GM18502 (cell line): Measurements from ENCODE around the gene PIK3R2.

ENCODE experiments used
- ATAC-seq: cut with Tn5 transposase; IDR thresholded peaks from one replicate; pipeline ENCODE4 v1.9.1; 2021; ENCODE audit warnings: mild to moderate bottlenecking; ENCODE audit not compliant: unreplicated experiment, poor library complexity

PIK3R2 gene

GRCh38 chr19:18122860-18123795 lies 29.8 kb upstream of the PIK3R2 start:
- no peak for ATAC-seq

- ATAC-seq, result no peak
Measured at GRCh38 chr19:18123819-18124218, 29.1 kb upstream of the PIK3R2 start.

GRCh38 chr19:18126097-18126496 lies 26.9 kb upstream of the PIK3R2 start:
- no peak for ATAC-seq

- ATAC-seq, result no peak
Measured at GRCh38 chr19:18128044-18128443, 24.9 kb upstream of the PIK3R2 start.

GRCh38 chr19:18128805-18129204 lies 24.2 kb upstream of the PIK3R2 start:
- no peak for ATAC-seq

GRCh38 chr19:18130523-18131242 lies 22.3 kb upstream of the PIK3R2 start:
- no peak for ATAC-seq

GRCh38 chr19:18131841-18132596 lies 20.9 kb upstream of the PIK3R2 start:
- no peak for ATAC-seq

- no peak for ATAC-seq
Measured at GRCh38 chr19:18135712-18136584, 17.0 kb upstream of the PIK3R2 start.

GRCh38 chr19:18137242-18137641 lies 15.7 kb upstream of the PIK3R2 start:
- no peak for ATAC-seq

- ATAC-seq, result no peak
Measured at GRCh38 chr19:18137657-18138339, 15.2 kb upstream of the PIK3R2 start.

GRCh38 chr19:18140473-18140872 lies 12.5 kb upstream of the PIK3R2 start:
- no peak for ATAC-seq

- ATAC-seq, result no peak
Measured at GRCh38 chr19:18141031-18141430, 11.9 kb upstream of the PIK3R2 start.

GRCh38 chr19:18143902-18144301 lies 9.1 kb upstream of the PIK3R2 start:
- no peak for ATAC-seq

GRCh38 chr19:18144361-18144760 lies 8.6 kb upstream of the PIK3R2 start:
- ATAC-seq, result no peak

- ATAC-seq, result no peak
Measured at GRCh38 chr19:18144906-18145305, 8.1 kb upstream of the PIK3R2 start.

GRCh38 chr19:18145391-18145999 lies 7.5 kb upstream of the PIK3R2 start:
- ATAC-seq, result no peak

- no peak for ATAC-seq
Measured at GRCh38 chr19:18147396-18147795, 5.6 kb upstream of the PIK3R2 start.

- no peak for ATAC-seq
Measured at GRCh38 chr19:18149596-18149975, 3.4 kb upstream of the PIK3R2 start.
